ENCODE results near the gene GPR42.

Gene GPR42

GRCh38 chr19:35330475-35330874 lies 40.4 kb upstream of the GPR42 start:
- no peak for DNase-seq (ENCODE audit: low read depth, low spot score)
- in situ Hi-C loops (cut with HindIII; ENCODE audit: low sequenced_read_pairs) = no loop called here
- H3K4me3 ChIP-seq (ENCODE audit: low read depth, low read length) = no peak overlapping the region
- TF ChIP-seq CTCF (IDR thresholded peaks at IDR 0.05; ENCODE audit: low read depth, low read length) = no peak

- in situ Hi-C loops (cut with HindIII; ENCODE audit: low sequenced_read_pairs) = no loop called here
- TF ChIP-seq CTCF (IDR thresholded peaks at IDR 0.05; ENCODE audit: low read depth, low read length) = no peak
- H3K4me3 ChIP-seq (ENCODE audit: low read depth, low read length) = no peak overlapping the region
- no peak for DNase-seq (ENCODE audit: low read depth, low spot score)
Measured at GRCh38 chr19:35331551-35332214, 39.2 kb upstream of the GPR42 start.

- TF ChIP-seq CTCF (IDR thresholded peaks at IDR 0.05; ENCODE audit: low read depth, low read length) = no peak
- no peak overlapping the region for H3K4me3 ChIP-seq (ENCODE audit: low read depth, low read length)
- no peak for DNase-seq (ENCODE audit: low read depth, low spot score)
- in situ Hi-C loops (cut with HindIII; ENCODE audit: low sequenced_read_pairs) = no loop called here
Measured at GRCh38 chr19:35332817-35333216, 38.1 kb upstream of the GPR42 start.

- in situ Hi-C loops (cut with HindIII; ENCODE audit: low sequenced_read_pairs) = no loop called here
Measured at GRCh38 chr19:35334144-35334753, 36.6 kb upstream of the GPR42 start.

GRCh38 chr19:35336166-35336955 lies 34.5 kb upstream of the GPR42 start:
- in situ Hi-C loops (cut with HindIII; ENCODE audit: low sequenced_read_pairs) = no loop called here
- no peak for TF ChIP-seq CTCF (IDR thresholded peaks at IDR 0.05; ENCODE audit: low read depth, low read length)
- H3K4me3 ChIP-seq (ENCODE audit: low read depth, low read length) = no peak overlapping the region
- no peak for DNase-seq (ENCODE audit: low read depth, low spot score)

More at GRCh38 chr19:35334144-35334753, 36.6 kb upstream of the GPR42 start:
- no peak overlapping the region for H3K4me3 ChIP-seq (ENCODE audit: low read depth, low read length)
- TF ChIP-seq CTCF (IDR thresholded peaks at IDR 0.05; ENCODE audit: low read depth, low read length) = no peak
- DNase-seq (ENCODE audit: low read depth, low spot score) = no peak

- no peak overlapping the region for H3K4me3 ChIP-seq (ENCODE audit: low read depth, low read length)
- no peak for DNase-seq (ENCODE audit: low read depth, low spot score)
- in situ Hi-C loops (cut with HindIII; ENCODE audit: low sequenced_read_pairs) = no loop called here
- no peak for TF ChIP-seq CTCF (IDR thresholded peaks at IDR 0.05; ENCODE audit: low read depth, low read length)
Measured at GRCh38 chr19:35337097-35337983, 33.5 kb upstream of the GPR42 start.

Data from astrocyte of the spinal cord (primary cell).